Upper lobe of left lung (tissue), 4 donors: Measurements from ENCODE around the gene TPM1.

Source experiments
- EP300 ChIP-seq, 4 donors: sonication (generic); formaldehyde crosslinking; IDR thresholded peaks; one replicate each; pipeline ENCODE4 v1.5.1; 2017; ENCODE audit warnings: antibody characterized with exemption in 4 of 4, control low read depth in 2 of 4
- TF ChIP-seq, protein P1 (sequence below), 6 experiments: fragments of 450-650 bp in 4 of 6; fragments of 200-600 bp in 2 of 6; sonication (generic) in 2 of 6; IDR thresholded peaks; one replicate each; pipeline ENCODE4 v1.5.1; 2016 to 2019; ENCODE audit warnings: antibody characterized with exemption in 6 of 6

DNA sequence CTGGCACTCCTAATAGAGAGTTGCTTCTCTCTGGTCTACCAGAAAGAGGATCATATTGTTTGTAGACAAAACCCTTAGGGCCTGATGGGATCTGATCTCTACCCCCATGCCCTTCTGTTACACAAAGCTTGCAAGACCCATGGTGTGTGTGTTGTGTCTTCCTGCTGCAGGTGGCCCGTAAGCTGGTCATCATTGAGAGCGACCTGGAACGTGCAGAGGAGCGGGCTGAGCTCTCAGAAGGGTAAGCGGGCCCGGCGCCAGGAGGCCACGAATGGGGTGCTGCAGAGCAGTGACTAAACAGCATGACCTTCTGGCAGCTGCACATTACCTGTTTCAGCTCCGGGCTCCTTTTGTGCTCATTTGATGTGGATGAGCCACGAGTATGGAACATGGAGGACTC lies 18.2 kb downstream of the TPM1 start:
- TF ChIP-seq, protein P1, sequence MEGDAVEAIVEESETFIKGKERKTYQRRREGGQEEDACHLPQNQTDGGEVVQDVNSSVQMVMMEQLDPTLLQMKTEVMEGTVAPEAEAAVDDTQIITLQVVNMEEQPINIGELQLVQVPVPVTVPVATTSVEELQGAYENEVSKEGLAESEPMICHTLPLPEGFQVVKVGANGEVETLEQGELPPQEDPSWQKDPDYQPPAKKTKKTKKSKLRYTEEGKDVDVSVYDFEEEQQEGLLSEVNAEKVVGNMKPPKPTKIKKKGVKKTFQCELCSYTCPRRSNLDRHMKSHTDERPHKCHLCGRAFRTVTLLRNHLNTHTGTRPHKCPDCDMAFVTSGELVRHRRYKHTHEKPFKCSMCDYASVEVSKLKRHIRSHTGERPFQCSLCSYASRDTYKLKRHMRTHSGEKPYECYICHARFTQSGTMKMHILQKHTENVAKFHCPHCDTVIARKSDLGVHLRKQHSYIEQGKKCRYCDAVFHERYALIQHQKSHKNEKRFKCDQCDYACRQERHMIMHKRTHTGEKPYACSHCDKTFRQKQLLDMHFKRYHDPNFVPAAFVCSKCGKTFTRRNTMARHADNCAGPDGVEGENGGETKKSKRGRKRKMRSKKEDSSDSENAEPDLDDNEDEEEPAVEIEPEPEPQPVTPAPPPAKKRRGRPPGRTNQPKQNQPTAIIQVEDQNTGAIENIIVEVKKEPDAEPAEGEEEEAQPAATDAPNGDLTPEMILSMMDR (IDR thresholded peaks at IDR 0.05) = no peak
- no peak for TF ChIP-seq EP300 (IDR thresholded peaks at IDR 0.05)
